NAMALWA (cell line): ENCODE measurements around the gene C4B.
"Not testable (repeated sequence)": the region's sequence is repeated elsewhere in the genome, so short reads cannot be mapped to it uniquely, and the experiment has no call there.

Source experiments
- DNase-seq: peaks from one replicate; pipeline ENCODE4 v3.0.0-alpha.2; 2015; ENCODE audit warnings: low spot score

C4B gene

GRCh38 chr6:31981744-31982143 lies 32.9 kb upstream of the C4B start, which contains the start of gene C4A:
Gene C4A, plus strand, starts transcription at chr6:31982057. Its CDS starts 51 bp downstream, at chr6:31982108.
- DNase-seq, result not testable (repeated sequence)

- DNase-seq, result not testable (repeated sequence)
Measured at GRCh38 chr6:31989363-31989762, 25.2 kb upstream of the C4B start.

- not testable (repeated sequence) for DNase-seq
Measured at GRCh38 chr6:31994421-31994820, 20.2 kb upstream of the C4B start.

- DNase-seq, result not testable (repeated sequence)
Measured at GRCh38 chr6:31996385-31996784, 18.2 kb upstream of the C4B start.

DNA sequence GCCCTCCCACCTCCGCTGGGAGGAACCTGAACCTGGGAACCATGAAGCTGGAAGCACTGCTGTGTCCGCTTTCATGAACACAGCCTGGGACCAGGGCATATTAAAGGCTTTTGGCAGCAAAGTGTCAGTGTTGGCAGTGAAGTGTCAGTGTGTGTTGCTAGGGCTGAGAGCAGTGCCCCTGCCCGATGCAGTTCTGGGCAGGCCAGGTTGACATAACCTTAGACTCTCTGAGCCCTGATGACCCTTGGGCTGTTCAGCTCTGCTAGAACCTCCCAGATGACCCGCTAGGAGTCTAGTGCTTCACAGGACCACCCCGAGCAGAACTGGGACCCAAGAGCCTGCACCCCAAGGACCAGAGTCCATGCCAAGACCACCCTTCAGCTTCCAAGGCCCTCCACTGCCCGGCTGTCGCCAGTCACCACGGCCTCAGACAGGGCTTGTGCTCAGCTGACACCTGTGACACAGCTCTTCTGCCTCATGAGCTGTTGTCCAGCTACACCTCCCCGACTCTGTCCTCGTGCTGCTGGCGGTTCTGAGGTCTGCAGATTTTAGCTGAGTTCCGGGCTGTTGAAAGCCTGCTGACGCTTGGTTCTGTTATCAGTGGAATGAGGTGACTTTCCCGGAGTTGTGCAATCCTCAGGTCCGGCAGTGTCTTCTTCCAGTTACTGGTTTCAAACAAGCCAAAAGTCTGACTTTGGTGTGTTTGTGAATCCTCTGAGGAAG lies 11.9 kb upstream of the C4B start:
- DNase-seq, result not testable (repeated sequence)

DNA sequence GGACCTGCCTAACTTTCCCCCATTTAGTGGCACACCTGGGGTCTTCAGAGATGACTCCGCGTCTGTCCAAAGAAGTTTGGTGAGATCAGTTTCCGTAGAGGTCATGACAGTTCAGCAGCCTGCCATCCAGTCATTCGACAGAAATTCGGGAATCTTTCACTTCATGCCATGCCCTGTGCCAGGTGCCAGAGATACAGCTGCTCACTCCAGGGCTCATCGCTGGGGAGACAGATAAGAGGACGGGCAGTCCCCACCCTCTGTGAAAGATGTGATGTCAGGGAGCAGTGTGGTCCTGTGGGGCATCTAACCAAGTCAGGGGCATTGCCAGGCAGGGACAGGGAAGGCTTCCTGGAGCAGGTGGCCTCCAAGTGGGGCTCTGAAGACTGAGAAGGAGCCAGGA lies 11.3 kb upstream of the C4B start:
- not testable (repeated sequence) for DNase-seq

DNA sequence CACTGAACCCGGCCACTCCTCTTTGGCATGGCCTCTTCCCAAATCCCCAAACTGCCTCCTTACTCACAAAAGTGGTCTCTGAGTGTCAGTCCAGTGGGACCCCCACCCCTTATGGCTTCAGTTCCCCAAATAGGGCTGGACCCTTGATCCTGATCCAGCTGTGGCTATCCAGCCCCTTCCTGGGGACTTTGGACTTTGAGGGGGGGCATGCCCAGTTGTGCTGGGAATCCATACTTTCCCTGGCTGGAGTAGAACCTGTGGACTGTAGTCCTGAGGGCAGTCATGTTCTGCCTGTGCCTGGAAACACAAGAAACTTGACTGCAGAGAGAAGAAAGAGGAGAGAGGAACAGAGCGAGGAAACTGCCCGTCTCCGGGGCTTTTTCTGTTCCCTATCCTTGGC lies 10.2 kb upstream of the C4B start:
- DNase-seq, result not testable (repeated sequence)

DNA sequence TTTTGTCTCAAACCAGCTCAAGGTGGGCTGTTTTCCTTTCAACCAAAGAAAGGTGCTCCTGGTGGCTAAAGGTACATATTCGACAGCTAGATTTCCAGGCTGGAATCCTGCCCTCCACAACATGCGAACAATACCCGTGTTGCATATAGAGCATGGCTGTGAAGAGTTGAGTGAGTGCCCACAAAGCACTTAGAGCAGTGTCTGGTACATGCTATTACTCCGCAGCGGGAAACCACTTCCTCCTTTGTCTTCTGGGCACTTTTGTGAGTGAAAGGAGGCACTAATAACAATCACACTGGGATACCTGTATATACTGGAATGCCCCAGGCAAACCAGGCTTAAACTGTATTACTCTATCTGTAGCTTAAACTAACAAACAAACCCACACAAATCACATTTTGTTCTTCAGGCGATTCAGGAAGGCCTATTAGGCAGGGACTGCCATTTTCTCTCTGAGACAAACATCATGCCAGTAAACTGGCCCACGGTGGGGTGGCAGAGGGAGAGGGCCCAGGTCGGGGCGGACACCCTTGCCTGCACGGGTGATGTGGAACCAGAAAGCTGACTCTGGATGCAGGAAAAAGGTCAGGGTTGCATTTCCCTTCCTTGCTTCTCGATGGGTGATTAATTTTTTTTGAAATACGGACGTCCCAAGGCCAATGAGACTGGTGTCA lies 9.6 kb upstream of the C4B start:
- not testable (repeated sequence) for DNase-seq

- not testable (repeated sequence) for DNase-seq
Measured at GRCh38 chr6:32005538-32005880, 9.1 kb upstream of the C4B start.

- DNase-seq, result not testable (repeated sequence)
Measured at GRCh38 chr6:32005991-32006529, 8.5 kb upstream of the C4B start.

GRCh38 chr6:32007086-32007485 lies 7.5 kb upstream of the C4B start:
- DNase-seq, result not testable (repeated sequence)

DNA sequence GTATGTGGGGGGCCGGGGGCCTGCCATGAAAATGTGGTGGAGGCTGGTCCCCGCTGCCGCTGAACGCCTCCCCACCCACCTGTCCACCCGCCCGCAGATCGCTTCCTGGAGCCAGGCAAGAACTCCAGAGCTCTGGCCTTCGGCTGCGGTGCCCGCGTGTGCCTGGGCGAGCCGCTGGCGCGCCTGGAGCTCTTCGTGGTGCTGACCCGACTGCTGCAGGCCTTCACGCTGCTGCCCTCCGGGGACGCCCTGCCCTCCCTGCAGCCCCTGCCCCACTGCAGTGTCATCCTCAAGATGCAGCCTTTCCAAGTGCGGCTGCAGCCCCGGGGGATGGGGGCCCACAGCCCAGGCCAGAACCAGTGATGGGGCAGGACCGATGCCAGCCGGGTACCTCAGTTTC lies 6.6 kb upstream of the C4B start:
- not testable (repeated sequence) for DNase-seq

- not testable (repeated sequence) for DNase-seq
Measured at GRCh38 chr6:32008616-32009015, 6.0 kb upstream of the C4B start.

GRCh38 chr6:32009537-32009936 lies 5.1 kb upstream of the C4B start:
- DNase-seq, result not testable (repeated sequence)

- not testable (repeated sequence) for DNase-seq
Measured at GRCh38 chr6:32010856-32011530, 3.6 kb upstream of the C4B start.

DNA sequence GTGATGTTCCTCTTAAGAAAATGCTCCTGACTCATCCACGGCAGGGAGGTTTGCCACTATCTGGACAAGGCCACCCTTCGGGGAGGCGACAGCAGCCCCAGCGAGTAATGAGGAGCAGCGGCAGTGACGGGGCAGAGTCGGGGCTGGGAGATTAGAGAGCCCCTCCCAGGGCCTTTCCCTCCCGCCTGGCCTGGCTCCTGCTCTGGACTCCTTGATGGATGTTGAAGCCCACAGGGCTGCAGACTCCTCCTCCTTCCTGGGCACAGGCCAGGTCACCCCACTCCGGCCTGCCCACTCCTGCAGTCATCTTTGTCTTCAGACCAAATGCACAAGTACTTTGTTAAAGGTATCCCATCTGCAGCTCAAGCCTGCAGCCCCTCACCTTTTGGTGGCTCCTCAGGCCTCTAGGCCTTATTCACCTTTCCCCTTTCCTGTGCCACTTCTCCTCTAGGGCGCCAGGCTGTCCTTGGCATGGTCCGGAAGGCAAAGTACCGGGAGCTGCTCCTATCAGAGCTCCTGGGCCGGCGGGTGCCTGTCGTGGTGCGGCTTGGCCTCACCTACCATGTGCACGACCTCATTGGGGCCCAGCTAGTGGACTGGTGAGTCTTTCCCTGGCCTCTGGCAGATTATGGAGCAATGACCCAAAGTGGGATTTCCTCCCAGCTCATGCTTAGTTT lies 1.5 kb upstream of the C4B start:
- DNase-seq, result not testable (repeated sequence)

- not testable (repeated sequence) for DNase-seq
Measured at GRCh38 chr6:32013738-32014137, 857 bp upstream of the C4B start.

GRCh38 chr6:32022100-32022499 lies 7.5 kb downstream of the C4B start:
- not testable (repeated sequence) for DNase-seq

DNA sequence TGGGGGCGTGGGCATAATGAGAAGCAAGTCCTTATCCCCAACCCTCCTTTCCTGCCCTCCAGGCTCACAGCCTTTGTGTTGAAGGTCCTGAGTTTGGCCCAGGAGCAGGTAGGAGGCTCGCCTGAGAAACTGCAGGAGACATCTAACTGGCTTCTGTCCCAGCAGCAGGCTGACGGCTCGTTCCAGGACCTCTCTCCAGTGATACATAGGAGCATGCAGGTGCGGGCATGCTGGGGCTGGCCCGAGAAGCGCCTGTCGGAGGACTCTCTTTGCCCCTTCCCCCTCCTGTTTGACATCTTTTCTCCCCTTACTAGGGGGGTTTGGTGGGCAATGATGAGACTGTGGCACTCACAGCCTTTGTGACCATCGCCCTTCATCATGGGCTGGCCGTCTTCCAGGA lies 14.0 kb downstream of the C4B start:
- DNase-seq, result not testable (repeated sequence)

DNA sequence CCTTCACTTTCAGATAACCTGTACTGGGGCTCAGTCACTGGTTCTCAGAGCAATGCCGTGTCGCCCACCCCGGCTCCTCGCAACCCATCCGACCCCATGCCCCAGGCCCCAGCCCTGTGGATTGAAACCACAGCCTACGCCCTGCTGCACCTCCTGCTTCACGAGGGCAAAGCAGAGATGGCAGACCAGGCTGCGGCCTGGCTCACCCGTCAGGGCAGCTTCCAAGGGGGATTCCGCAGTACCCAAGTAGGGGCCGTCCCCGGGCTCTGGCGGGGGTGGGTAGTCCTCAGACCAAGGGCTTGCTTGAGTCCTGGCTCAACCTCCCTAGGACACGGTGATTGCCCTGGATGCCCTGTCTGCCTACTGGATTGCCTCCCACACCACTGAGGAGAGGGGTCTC lies 15.0 kb downstream of the C4B start:
- DNase-seq, result not testable (repeated sequence)

- DNase-seq, result not testable (repeated sequence)
Measured at GRCh38 chr6:32035283-32036013, 20.9 kb downstream of the C4B start.
